Trophoblast cell (in vitro differentiated cells and primary cell): ENCODE measurements around the gene ZNF586.
"Not testable (repeated sequence)": the region's sequence is repeated elsewhere in the genome, so short reads cannot be mapped to it uniquely, and the experiment has no call there.

Source experiments
- DNase-seq, 2 donors: peaks; one replicate each; pipeline ENCODE4 v3.0.0-alpha.2; 2016
- H2AFZ ChIP-seq: 2 replicates; pipeline ENCODE4 v1.6.1; 2013; ENCODE audit warnings: low read length, moderate library complexity, mild to moderate bottlenecking; ENCODE audit not compliant: insufficient read depth, poor library complexity
- H2AK5ac ChIP-seq: 2 replicates; pipeline ENCODE4 v1.6.1; 2013; ENCODE audit warnings: mild to moderate bottlenecking, low read length
- H2BK120ac ChIP-seq: 2 replicates; pipeline ENCODE4 v1.6.1; 2013; ENCODE audit warnings: low read length, mild to moderate bottlenecking, moderate library complexity; ENCODE audit not compliant: insufficient read depth, poor library complexity
- H2BK12ac ChIP-seq: 2 replicates; pipeline ENCODE4 v1.6.1; 2013; ENCODE audit warnings: mild to moderate bottlenecking, low read length, moderate library complexity
- H2BK5ac ChIP-seq: 2 replicates; pipeline ENCODE4 v1.6.1; 2013; ENCODE audit warnings: low read length, low read depth, moderate library complexity, mild to moderate bottlenecking; ENCODE audit not compliant: poor library complexity
- H3K14ac ChIP-seq: 2 replicates; pipeline ENCODE4 v1.6.1; 2013; ENCODE audit warnings: mild to moderate bottlenecking, low read length
- H3K18ac ChIP-seq: 2 replicates; pipeline ENCODE4 v1.6.1; 2013; ENCODE audit warnings: mild to moderate bottlenecking, low read length
- H3K23ac ChIP-seq: 2 replicates; pipeline ENCODE4 v1.6.1; 2013; ENCODE audit warnings: low read length
- H3K27ac ChIP-seq: 2 replicates; pipeline ENCODE4 v1.5.1; 2013; ENCODE audit warnings: low read depth, mild to moderate bottlenecking, inconsistent platforms, low read length, moderate library complexity
- H3K27me3 ChIP-seq: 2 replicates; pipeline ENCODE4 v1.6.1; 2013; ENCODE audit warnings: inconsistent platforms, mild to moderate bottlenecking, low read length, moderate library complexity; ENCODE audit not compliant: insufficient read depth
- H3K36me3 ChIP-seq, 2 experiments: 1 replicate in 1 of 2; 2 replicates in 1 of 2; pipeline ENCODE4 v1.6.1; 2013; ENCODE audit warnings: low read length in 2 of 2, mild to moderate bottlenecking in 2 of 2, moderate library complexity in 1 of 2; ENCODE audit not compliant: insufficient read depth in 2 of 2, control insufficient read depth in 1 of 2
- H3K4ac ChIP-seq: 2 replicates; pipeline ENCODE4 v1.6.1; 2013; ENCODE audit warnings: low read depth, mild to moderate bottlenecking, low read length, moderate library complexity
- H3K4me1 ChIP-seq, 2 experiments: 1 replicate in 1 of 2; 2 replicates in 1 of 2; pipeline ENCODE4 v1.6.1; 2013; ENCODE audit warnings: low read length in 2 of 2, mild to moderate bottlenecking in 2 of 2, moderate library complexity in 1 of 2; ENCODE audit not compliant: insufficient read depth in 2 of 2, control insufficient read depth in 1 of 2
- H3K4me2 ChIP-seq: 2 replicates; pipeline ENCODE4 v1.6.1; 2013; ENCODE audit warnings: inconsistent platforms, mild to moderate bottlenecking, low read length, moderate library complexity
- H3K4me3 ChIP-seq: 2 replicates; pipeline ENCODE4 v1.5.1; 2013; ENCODE audit warnings: mild to moderate bottlenecking, low read depth, low read length, inconsistent platforms
- H3K79me1 ChIP-seq: one replicate; pipeline ENCODE4 v1.6.1; 2013; ENCODE audit warnings: low read length
- H3K79me2 ChIP-seq: 2 replicates; pipeline ENCODE4 v1.6.1; 2013; ENCODE audit warnings: low read length, mild to moderate bottlenecking; ENCODE audit not compliant: control insufficient read depth, insufficient read depth, poor library complexity
- H3K9ac ChIP-seq: 2 replicates; pipeline ENCODE4 v1.6.1; 2013; ENCODE audit warnings: mild to moderate bottlenecking, low read length
- H3K9me3 ChIP-seq: 2 replicates; pipeline ENCODE4 v1.6.1; 2013; ENCODE audit warnings: low read depth, mild to moderate bottlenecking, control low read depth, inconsistent platforms, low read length; ENCODE audit not compliant: insufficient read depth
- H4K12ac ChIP-seq: 2 replicates; pipeline ENCODE4 v1.6.1; 2013; ENCODE audit warnings: low read depth, mild to moderate bottlenecking, low read length, moderate library complexity
- H4K8ac ChIP-seq: 2 replicates; pipeline ENCODE4 v1.6.1; 2013; ENCODE audit warnings: low read depth, mild to moderate bottlenecking, low read length, moderate library complexity
- H4K91ac ChIP-seq: one replicate; pipeline ENCODE4 v1.6.1; 2013; ENCODE audit warnings: low read depth, mild to moderate bottlenecking, low read length, moderate library complexity
- WGBS: extraction: QIAGEN DNeasy Blood & Tissue Kit; methylation state at CpG from one replicate; pipeline ENCODE4 v1.1.7; 2013; ENCODE audit warnings: missing lambda C conversion rate; ENCODE audit not compliant: insufficient read length, insufficient coverage; ENCODE audit errors: extremely low coverage; 5-methylcytosine and 5-hydroxymethylcytosine counted together

Gene ZNF586

DNA sequence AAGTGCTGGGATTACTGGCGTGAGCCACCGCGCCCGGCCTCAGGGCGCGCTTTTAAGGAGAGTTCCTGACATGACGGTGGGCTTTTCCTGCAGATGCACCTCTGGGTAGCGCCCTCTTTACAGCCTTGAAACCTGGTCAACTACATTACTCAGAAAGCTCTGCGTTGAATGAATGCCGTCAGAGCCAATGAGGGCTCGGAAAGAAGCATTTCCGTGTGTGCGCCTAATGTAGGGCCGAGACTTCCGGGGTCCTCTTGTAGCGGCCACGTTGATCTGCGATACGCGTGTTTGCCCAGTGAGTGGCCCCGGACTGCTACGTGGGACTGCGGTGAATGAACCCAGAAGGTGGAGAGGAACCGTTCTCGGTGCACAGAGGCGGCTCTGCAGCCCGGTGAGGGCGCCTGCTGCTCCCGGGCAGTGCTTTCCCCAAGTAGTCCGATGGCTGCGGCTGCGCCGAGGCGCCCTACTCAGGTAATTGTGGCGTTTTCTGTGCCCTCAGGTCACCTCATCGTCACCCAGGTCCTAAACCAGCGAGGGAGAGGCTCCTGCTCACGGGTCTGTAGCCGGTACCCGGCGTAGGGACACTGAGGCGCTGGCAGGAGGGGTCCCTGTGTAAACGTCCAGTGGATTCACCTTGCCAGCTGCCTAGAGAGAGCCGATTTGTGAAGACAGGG, 50.1 kb downstream of the ZNF586 start:
- Histone ChIP-seq H3K14ac (peak overlapping the region; percentile 92), H3K9ac (peak overlapping the region; percentile 93), H3K36me3 (no peaks in the 10 kb centered on the region), H2BK12ac (peak overlapping the region; percentile 23), H3K4ac (peak overlapping the region; percentile 82), H2BK120ac (peak overlapping the region; percentile 91), H2AK5ac (peak overlapping the region; percentile 85), H3K79me1 (peaks cover 23% of the 10 kb centered on the region), H3K27ac (peak overlapping the region; percentile 71), H3K4me3 (peak overlapping the region; percentile 93), H3K27me3 (no peaks in the 10 kb centered on the region), H3K4me2 (peak overlapping the region; percentile 94), H3K9me3 (no peaks in the 10 kb centered on the region), H4K91ac (peak overlapping the region; percentile 91), H4K8ac (peak overlapping the region; percentile 85), H2BK5ac (peak overlapping the region; percentile 62), H3K79me2 (peaks cover 14% of the 10 kb centered on the region), H3K4me1 (peaks cover 14 to 26% of the 10 kb centered on the region in 2 experiments), H3K18ac (peak overlapping the region; percentile 93), H4K12ac (peak overlapping the region; percentile 76), H3K23ac (no peak overlapping the region), H2AFZ (peak overlapping the region; percentile 73)
- DNase-seq, result peak; percentile 98 to 99
- no CpG with 5 or more reads among the region's 44 CpGs for WGBS

DNA sequence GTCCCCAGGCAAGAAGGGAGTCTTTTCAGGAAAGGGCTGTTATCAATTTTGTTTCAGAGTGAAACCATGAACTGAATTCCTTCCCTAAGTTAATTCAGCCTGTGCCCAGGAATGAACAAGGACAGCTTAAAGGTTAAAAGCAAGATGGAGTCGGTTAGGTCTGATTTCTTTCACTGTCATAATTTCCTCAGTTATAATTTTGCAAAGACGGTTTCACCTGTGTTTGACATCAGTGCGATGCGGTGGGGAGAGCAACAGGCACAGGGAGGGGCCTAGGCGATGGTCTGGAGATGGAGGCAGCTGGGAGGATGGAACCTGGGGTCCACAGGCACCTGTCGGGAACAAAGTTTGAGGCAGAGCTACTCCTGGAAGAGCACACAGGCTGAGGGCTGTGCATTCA, 51.1 kb downstream of the ZNF586 start:
- no CpG with 5 or more reads among the region's 6 CpGs for WGBS
- H4K91ac ChIP-seq, result no peak overlapping the region
- peak overlapping the region; percentile 94 for H3K4me2 ChIP-seq
- peak overlapping the region; percentile 77 for H4K12ac ChIP-seq
- H3K18ac ChIP-seq, result no peak overlapping the region
- no peak overlapping the region for H3K9ac ChIP-seq
- no peak overlapping the region for H4K8ac ChIP-seq
- H2AFZ ChIP-seq, result no peak overlapping the region
- H2AK5ac ChIP-seq, result peak overlapping the region; percentile 29
- H3K27ac ChIP-seq, result no peak overlapping the region
- H3K4me1 ChIP-seq, result peaks cover 13 to 21% of the 10 kb centered on the region in 2 experiments
- peak overlapping the region; percentile 97 for H3K4ac ChIP-seq
- no peak overlapping the region for H3K23ac ChIP-seq
- no peak overlapping the region for H2BK5ac ChIP-seq
- peaks cover 3 to 4% of the 10 kb centered on the region in 2 experiments for H3K36me3 ChIP-seq
- peak overlapping the region; percentile 53 for H3K14ac ChIP-seq
- DNase-seq, result no peak
- peaks cover 13% of the 10 kb centered on the region for H3K79me2 ChIP-seq
- no peaks in the 10 kb centered on the region for H3K27me3 ChIP-seq
- H3K4me3 ChIP-seq, result no peak overlapping the region
- H3K79me1 ChIP-seq, result peaks cover 15% of the 10 kb centered on the region
- no peak overlapping the region for H2BK120ac ChIP-seq
- peak overlapping the region; percentile 69 for H2BK12ac ChIP-seq
- H3K9me3 ChIP-seq, result no peaks in the 10 kb centered on the region

DNA sequence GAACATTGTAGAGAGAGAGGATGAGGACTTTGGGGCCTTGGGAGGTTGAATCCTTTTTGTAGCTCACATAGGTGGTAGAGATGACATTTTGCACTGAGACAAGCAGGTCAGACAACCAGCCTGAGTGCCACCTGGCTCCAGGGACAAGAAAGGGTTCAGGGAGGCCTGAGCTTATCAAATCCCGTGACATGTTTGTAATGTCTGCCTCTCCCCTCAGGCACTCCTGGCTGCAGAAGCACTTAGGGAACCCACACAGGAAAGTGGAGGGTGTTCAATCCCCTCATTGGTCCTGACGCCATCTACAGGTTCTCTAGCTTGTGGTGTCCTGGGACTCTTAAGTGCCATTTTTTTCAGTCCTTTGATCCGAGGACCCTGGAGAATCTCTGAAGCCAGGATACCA, 51.6 kb downstream of the ZNF586 start:
- WGBS, result no CpG with 5 or more reads among the region's 3 CpGs
- H3K79me2 ChIP-seq, result peaks cover 11% of the 10 kb centered on the region
- peak overlapping the region; percentile 97 for H3K4ac ChIP-seq
- not testable (repeated sequence) for H2BK12ac ChIP-seq, H3K14ac ChIP-seq, H4K12ac ChIP-seq, H2AFZ ChIP-seq, H3K18ac ChIP-seq, H2AK5ac ChIP-seq, H3K27ac ChIP-seq, H3K23ac ChIP-seq, H3K9me3 ChIP-seq, H2BK120ac ChIP-seq, H2BK5ac ChIP-seq, DNase-seq, H3K4me3 ChIP-seq, H3K27me3 ChIP-seq, H3K36me3 ChIP-seq, H4K91ac ChIP-seq, H4K8ac ChIP-seq, H3K9ac ChIP-seq
- peak overlapping the region; percentile 94 for H3K4me2 ChIP-seq
- H3K79me1 ChIP-seq, result peaks cover 11% of the 10 kb centered on the region
- peaks cover 11 to 18% of the 10 kb centered on the region in 2 experiments for H3K4me1 ChIP-seq

DNA sequence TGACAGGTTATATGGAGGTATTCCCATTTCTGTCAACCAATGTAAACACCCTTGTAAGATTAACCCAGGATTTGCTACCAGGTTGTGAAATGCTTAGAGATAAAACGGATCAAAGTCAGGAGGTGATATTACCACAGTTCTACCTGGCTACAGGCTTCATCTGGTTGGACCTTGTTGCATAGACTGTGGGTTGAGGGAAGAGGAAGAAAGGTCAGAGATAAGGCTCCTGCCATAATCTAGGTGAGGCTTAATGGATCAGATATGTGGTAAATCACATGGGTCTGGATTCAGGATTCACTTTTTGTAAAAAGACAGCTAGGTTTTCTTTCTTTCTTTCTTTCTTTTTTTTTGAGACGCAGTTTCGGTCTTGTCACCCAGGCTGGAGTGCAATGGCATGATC, 52.0 kb downstream of the ZNF586 start:
- H3K4me2 ChIP-seq, H3K4me3 ChIP-seq, H2AK5ac ChIP-seq, H3K9ac ChIP-seq, H4K12ac ChIP-seq, H4K8ac ChIP-seq, H3K36me3 ChIP-seq, H2BK5ac ChIP-seq, DNase-seq, H3K27ac ChIP-seq, H3K27me3 ChIP-seq, H2BK120ac ChIP-seq, H2BK12ac ChIP-seq, H3K18ac ChIP-seq, H3K9me3 ChIP-seq, H3K23ac ChIP-seq, H3K4ac ChIP-seq, H2AFZ ChIP-seq, H4K91ac ChIP-seq, H3K14ac ChIP-seq: not testable (repeated sequence)
- Histone ChIP-seq H3K79me1 (peaks cover 11% of the 10 kb centered on the region), H3K79me2 (peaks cover 11% of the 10 kb centered on the region), H3K4me1 (peaks cover 8 to 17% of the 10 kb centered on the region in 2 experiments)
- WGBS, result no CpG with 5 or more reads among the region's 3 CpGs
